HL-60/S4 (cell line): ENCODE results near the gene PPFIA3.
"Not testable (repeated sequence)": the region's sequence is repeated elsewhere in the genome, so short reads cannot be mapped to it uniquely, and the experiment has no call there.

ENCODE experiments used
- in situ Hi-C: fragments of 300-500 bp; cut with MboI; formaldehyde crosslinking; loops from 2 replicates; pipeline ENCODE4 v1.14.3; 2022; ENCODE audit warnings: low sequenced_read_pairs

The PPFIA3 gene

GRCh38 chr19:49121841-49122240 lies 2.5 kb downstream of the PPFIA3 start:
- in situ Hi-C loops, result not testable (repeated sequence)

DNA sequence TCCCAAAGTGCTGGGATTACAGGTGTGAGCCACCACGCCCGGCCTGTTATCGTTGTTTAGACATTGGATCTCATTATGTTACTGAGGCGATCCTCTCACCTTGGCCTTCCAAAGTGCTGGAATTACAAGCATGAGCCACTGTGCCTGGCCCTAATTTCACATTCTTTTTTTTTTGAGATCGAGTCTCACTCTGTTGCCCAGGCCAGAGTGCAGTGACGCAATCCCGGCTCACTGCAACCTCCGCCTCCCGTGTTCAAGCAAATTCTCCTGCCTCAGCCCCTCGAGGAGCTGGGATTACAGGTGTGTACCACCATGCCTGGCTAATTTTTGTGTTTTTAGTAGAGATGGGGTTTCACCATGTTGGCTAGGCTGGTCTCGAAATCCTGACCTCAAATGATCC lies 3.9 kb downstream of the PPFIA3 start:
- in situ Hi-C loops, result not testable (repeated sequence)

DNA sequence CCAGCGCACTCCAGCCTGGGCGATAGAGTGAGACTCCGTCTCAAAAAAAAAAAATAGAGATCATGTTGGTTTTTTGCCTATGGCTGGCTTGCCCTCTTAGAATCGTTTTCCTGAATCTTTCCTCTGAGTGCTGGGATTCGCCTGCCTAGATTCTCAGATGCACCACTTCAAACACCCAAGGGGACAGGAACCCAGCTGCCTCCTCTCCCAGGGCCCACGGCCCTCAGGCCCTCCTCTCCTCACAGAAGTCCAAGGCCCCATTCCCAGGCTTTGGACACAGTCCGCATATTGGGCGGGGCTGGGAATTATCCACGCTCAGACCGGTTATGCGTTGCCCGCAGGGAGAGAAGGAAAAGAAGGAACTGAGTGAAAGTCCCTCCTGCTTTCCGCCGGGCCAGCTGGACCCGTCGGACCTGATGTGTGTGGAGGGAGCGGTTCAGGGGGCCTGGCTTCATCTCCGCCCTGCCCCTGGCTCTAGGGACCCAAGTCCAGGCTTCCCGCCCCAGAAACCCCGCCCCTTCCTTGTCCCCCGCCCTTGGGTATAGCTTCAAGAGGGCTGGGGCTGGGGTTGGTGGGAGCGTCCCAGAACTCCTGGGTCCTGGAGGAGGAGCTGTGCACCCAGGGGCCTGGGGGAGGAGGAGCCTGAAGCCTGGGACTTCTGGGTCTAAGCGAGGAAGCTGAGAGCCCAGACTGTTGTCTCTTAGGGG lies 5.8 kb downstream of the PPFIA3 start:
- in situ Hi-C loops, result no loop called here

- in situ Hi-C loops, result no loop called here
Observed at GRCh38 chr19:49126575-49126974, 7.2 kb downstream of the PPFIA3 start.

- in situ Hi-C loops, result not testable (repeated sequence)
Observed at GRCh38 chr19:49127225-49127624, 7.9 kb downstream of the PPFIA3 start.

GRCh38 chr19:49127674-49128544 lies 8.6 kb downstream of the PPFIA3 start:
- in situ Hi-C loops, result no loop called here

- in situ Hi-C loops, result no loop called here
Observed at GRCh38 chr19:49128545-49129237, 9.3 kb downstream of the PPFIA3 start.

GRCh38 chr19:49129238-49129583 lies 9.9 kb downstream of the PPFIA3 start:
- in situ Hi-C loops, result no loop called here

DNA sequence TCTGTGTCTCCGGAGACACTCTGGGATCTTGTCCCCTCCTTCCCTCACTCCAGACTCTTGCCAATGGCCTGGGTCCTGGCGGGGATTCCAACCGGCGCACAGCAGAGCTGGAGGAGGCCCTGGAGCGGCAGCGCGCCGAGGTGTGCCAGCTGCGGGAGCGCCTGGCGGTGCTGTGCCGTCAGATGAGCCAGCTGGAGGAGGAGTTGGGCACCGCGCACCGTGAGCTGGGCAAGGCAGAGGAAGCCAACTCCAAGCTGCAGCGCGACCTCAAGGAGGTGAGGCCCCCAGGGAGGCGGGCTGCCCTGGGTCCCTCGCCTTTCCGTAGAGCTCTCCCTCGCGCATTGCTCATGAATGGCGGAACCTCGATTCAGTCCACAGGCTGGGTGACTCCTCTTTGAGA lies 11.0 kb downstream of the PPFIA3 start:
- in situ Hi-C loops, result no loop called here

- in situ Hi-C loops, result no loop called here
Observed at GRCh38 chr19:49132974-49133609, 13.7 kb downstream of the PPFIA3 start.

GRCh38 chr19:49133621-49134454 lies 14.5 kb downstream of the PPFIA3 start:
- in situ Hi-C loops, result no loop called here

DNA sequence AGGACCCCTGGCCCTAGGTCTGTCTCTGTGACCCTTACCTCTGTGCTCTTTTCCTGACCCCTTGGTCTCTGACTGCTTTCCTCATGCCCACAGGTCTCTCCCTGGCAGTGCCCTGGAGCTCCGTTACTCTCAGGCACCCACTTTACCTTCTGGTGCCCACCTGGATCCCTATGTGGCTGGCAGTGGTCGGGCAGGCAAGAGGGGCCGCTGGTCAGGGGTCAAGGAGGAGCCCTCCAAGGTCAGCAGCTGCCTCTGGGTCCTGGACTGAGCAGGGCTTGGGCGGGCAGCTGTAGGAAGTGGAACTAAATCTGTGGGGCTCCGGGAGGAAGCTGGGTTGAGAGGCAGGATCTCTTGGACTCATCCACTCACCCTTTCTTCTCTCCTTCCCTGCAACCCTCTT lies 16.3 kb downstream of the PPFIA3 start:
- in situ Hi-C loops, result no loop called here

GRCh38 chr19:49136771-49137171 lies 17.4 kb downstream of the PPFIA3 start:
- in situ Hi-C loops, result no loop called here

DNA sequence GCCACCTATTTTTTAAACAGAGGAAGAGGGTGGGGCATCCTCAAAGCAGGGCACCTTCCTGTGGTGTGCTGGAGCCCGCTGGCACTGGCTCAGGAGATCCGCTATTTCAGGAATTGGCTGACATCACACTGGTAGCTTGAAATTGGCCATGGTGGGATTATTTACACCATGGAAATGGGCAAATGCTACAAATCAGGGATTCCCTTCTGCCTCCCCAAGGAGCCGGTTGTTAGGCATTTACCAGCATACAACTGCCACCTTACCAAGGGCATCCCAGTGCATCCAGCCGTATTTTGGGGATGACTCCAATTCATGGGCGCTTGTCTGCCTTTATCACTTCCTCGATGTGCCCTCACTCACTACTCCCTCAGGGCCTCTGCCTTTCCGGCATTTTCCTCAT lies 21.6 kb downstream of the PPFIA3 start:
- in situ Hi-C loops, result no loop called here

- in situ Hi-C loops, result no loop called here
Observed at GRCh38 chr19:49141352-49141751, 22.0 kb downstream of the PPFIA3 start.

DNA sequence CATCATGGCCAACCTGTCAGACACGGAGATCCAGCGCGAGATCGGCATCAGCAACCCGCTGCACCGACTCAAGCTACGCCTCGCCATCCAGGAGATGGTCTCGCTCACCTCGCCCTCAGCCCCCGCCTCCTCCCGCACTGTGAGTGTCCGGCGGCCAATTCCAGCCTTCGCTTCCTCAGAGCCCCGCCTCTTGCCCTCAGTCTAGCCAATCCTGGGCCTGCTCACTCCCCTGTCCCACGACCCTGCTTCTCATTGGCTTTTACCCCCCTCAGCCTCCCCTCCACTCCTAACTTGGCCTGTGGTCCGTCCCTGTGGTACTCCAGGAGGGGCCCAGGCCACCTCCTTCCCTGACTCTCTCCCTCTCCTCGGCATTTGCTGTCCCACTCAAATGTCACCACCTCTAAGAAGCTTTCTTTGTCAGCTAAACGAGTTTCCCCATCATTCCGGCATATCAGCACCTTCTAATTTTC lies 23.6 kb downstream of the PPFIA3 start:
- in situ Hi-C loops, result no loop called here

DNA sequence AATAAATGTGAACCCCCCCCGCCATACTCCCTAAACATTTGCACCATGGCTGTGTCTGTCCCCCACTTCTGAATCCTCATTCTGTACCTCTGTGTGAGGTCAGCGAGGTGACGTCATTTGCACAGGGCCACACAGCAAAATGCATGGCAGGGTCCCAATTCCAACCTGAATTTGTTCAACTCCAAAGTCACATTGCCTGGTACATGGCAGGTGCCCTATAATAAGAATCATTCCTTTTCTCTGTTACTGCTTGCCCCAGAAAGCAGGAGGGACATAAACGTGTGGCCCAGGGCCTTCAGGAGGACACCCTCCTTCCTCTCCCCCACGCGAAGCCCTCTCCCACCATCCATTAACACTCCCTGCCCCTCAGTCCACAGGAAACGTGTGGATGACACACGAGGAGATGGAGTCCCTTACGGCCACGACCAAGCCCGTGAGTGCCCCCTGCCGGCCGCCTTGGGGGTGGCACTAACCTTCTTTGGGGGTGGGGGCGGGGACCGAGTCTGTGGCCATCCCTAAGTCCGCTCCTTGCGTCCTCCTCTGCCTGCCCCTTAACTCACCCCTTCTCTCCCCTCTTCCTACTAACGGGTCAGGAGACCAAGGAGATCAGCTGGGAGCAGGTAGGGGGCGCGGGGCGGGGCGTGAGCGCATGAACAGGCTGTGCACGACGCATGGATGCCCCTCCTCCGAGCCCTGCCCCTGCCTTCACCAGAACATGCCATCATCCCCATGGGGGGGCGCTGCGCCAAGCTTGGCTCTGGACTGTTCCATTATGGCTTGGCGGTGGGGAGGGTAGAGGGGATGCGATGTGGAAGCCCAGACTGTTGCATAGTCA lies 26.4 kb downstream of the PPFIA3 start:
- in situ Hi-C loops, result no loop called here

- in situ Hi-C loops, result not testable (repeated sequence)
Observed at GRCh38 chr19:49146408-49146770, 27.0 kb downstream of the PPFIA3 start.

DNA sequence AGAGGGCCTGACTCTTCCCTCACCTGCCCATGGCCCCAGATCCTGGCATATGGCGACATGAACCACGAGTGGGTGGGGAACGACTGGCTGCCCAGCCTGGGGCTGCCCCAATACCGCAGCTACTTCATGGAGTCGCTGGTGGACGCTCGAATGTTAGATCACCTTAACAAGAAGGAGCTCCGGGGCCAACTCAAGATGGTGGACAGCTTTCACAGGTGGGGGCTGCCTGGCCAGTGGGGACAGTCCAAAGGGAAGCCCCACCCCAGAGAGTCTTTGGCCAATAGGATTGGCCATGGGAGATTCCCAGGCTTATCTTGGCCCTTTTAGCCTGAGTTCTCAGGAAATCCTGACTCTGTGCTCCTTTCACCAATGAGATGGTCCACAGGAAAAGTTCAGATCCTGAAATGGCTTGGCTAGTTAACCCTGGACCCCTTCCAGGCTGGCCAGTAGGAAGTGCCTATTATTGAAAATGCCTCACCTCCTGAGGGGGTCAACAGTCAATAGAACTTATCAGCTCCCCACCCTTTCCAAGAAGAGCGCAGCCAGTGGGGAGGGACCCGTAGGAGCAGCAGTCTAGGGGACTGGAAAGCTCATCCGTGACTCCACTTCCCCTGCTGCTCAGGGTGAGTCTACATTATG lies 28.8 kb downstream of the PPFIA3 start:
- in situ Hi-C loops, result no loop called here
